K562 (cell line): ENCODE measurements around the gene PHF11. TPM values are rescaled to one million over a fixed set of nuclear protein-coding genes. Genes with fewer than 3 reads are reported as not detected.

Experiments used
- CAMTA2 ChIP-seq: fragments of 250-450 bp; sonication (Bioruptor Pico); conservative IDR thresholded peaks from 2 replicates; pipeline ENCODE4 v1.5.1; 2022
- CTCFL ChIP-seq: IDR thresholded peaks from 2 replicates; pipeline ENCODE4 v1.6.1; 2011; ENCODE audit warnings: borderline replicate concordance, low read depth, mild to moderate bottlenecking, moderate library complexity, low read length; ENCODE audit not compliant: insufficient read depth, poor library complexity, severe bottlenecking
- HDAC2 ChIP-seq: fragments of 450-650 bp; IDR thresholded peaks from 2 replicates; pipeline ENCODE4 v1.6.1; 2016; ENCODE audit warnings: mild to moderate bottlenecking
- ZBTB11 ChIP-seq, 3 experiments: fragments of 200-800 bp in 1 of 3; fragments of 250-450 bp in 1 of 3; fragments of 450-650 bp in 1 of 3; sonication (Bioruptor Pico) in 1 of 3; sonication (Bioruptor generic) in 1 of 3; formaldehyde crosslinking in 1 of 3; IDR thresholded peaks; 2 replicates each; pipeline versions ENCODE4 v1.6.1 to v1.8.0; 2016 to 2022; ENCODE audit warnings: mild to moderate bottlenecking in 2 of 3, missing genetic modification characterization in 2 of 3, missing compliant biosample characterization in 1 of 3, moderate library complexity in 1 of 3
- ZNF699 ChIP-seq: fragments of 250-450 bp; sonication (Bioruptor Pico); IDR thresholded peaks from 2 replicates; pipeline ENCODE4 v1.8.0; 2021; ENCODE audit warnings: mild to moderate bottlenecking, moderate library complexity; ENCODE audit not compliant: insufficient replicate concordance
- polyA plus RNA-seq, 8 experiments: library from polyadenylated mRNA; depleted of rRNA in 4 of 8; stranded (reverse) in 5 of 8; unstranded in 3 of 8; fragments of >200 nt; fragmentation: Nextera tagmentation in 2 of 8; fragmentation: Illumina TruSeq in 1 of 8; extraction: Ambion mirVana in 2 of 8; extraction: Trizol in 1 of 8; gene quantifications; 2 replicates each; pipeline versions ENCODE4 v1.2.1 to v1.2.3, GENCODE V29; 2011 to 2014; ENCODE audit warnings: inconsistent platforms in 1 of 8, missing spikeins in 1 of 8
- total RNA-seq, 7 experiments: library from RNA; depleted of rRNA in 6 of 7; stranded (reverse); fragments of >200 nt in 6 of 7; fragmentation: Illumina TruSeq in 2 of 7; extraction: Trizol in 2 of 7; gene quantifications; 2 replicates each; pipeline versions ENCODE4 v1.2.1 to v1.2.3, GENCODE V29; 2011 to 2021; ENCODE audit warnings: low replicate concordance in 1 of 7
- TF ChIP-seq, protein P1 (sequence below), 2 experiments: fragments of 450-650 bp; conservative IDR thresholded peaks; 2 replicates each; pipeline ENCODE4 v1.6.1; 2017; ENCODE audit warnings: mild to moderate bottlenecking in 2 of 2, moderate library complexity in 2 of 2

The PHF11 gene
- total and polyA plus RNA-seq, 9 of the 15 experiments (the other 6 are each of a cell fraction or from before 2014, with no cell fraction given): 1.9 to 7.0 (median 5.3) TPM

DNA sequence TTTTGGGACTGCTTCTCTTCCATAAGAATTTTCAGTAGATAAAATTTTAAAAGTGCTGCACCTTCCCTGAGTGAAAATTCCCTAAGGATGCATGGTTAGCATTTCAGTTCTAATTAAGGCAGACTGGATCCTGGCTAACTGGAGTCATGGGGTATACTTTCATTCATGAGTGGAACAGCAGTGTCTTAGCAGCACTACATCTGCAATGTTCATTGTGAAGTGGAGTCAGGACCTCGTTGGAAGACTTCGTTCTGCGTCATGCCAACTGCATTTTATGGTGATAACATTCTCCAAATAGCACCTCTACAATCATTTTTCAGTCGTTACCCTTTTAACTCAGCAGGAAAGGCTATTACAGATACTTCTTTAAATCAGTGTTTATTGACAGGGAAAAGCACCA, 25.5 kb downstream of the PHF11 start (continued):
- TF ChIP-seq ZBTB11 (CRISPR knock-in tag; IDR thresholded peaks at IDR 0.05) (no peak), ZNF699 (no peak), HDAC2 (no peak), CTCFL (no peak), CAMTA2 (CRISPR knock-in tag) (no peak)
- TF ChIP-seq, protein P1, sequence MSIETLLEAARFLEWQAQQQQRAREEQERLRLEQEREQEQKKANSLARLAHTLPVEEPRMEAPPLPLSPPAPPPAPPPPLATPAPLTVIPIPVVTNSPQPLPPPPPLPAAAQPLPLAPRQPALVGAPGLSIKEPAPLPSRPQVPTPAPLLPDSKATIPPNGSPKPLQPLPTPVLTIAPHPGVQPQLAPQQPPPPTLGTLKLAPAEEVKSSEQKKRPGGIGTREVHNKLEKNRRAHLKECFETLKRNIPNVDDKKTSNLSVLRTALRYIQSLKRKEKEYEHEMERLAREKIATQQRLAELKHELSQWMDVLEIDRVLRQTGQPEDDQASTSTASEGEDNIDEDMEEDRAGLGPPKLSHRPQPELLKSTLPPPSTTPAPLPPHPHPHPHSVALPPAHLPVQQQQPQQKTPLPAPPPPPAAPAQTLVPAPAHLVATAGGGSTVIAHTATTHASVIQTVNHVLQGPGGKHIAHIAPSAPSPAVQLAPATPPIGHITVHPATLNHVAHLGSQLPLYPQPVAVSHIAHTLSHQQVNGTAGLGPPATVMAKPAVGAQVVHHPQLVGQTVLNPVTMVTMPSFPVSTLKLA (conservative IDR thresholded peaks at IDR 0.05): no peak
